ENCODE results near the gene EXOC3.

DNA sequence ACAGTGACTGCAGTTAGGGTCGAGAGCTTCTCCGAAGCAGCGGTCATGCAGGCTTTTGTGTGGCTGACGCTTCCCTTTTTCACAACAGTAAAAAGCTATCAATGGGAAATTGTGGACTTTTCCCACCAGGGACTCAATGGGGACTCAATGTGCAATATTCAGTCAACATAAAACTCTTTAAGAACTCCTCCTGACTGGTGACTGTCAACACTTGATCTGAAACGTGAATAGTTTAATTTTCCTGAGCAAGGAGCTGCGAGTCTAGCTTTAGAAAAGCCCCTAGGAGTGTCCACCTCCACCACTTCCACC is 28.7 kb downstream of the EXOC3 start:
- TF ChIP-seq, protein P1, sequence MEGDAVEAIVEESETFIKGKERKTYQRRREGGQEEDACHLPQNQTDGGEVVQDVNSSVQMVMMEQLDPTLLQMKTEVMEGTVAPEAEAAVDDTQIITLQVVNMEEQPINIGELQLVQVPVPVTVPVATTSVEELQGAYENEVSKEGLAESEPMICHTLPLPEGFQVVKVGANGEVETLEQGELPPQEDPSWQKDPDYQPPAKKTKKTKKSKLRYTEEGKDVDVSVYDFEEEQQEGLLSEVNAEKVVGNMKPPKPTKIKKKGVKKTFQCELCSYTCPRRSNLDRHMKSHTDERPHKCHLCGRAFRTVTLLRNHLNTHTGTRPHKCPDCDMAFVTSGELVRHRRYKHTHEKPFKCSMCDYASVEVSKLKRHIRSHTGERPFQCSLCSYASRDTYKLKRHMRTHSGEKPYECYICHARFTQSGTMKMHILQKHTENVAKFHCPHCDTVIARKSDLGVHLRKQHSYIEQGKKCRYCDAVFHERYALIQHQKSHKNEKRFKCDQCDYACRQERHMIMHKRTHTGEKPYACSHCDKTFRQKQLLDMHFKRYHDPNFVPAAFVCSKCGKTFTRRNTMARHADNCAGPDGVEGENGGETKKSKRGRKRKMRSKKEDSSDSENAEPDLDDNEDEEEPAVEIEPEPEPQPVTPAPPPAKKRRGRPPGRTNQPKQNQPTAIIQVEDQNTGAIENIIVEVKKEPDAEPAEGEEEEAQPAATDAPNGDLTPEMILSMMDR (conservative IDR thresholded peaks at IDR 0.05) = no peak
- no peak for TF ChIP-seq EZH2 (IDR thresholded peaks at IDR 0.05; ENCODE audit: low read depth)

Measured in PC-9 (cell line).